GM21825 (cell line): Measurements from ENCODE around the gene ZNF709.
"Not testable (repeated sequence)": the region's sequence is repeated elsewhere in the genome, so short reads cannot be mapped to it uniquely, and the experiment has no call there.

ENCODE experiments used
- ATAC-seq: cut with Tn5 transposase; IDR thresholded peaks from one replicate; pipeline ENCODE4 v1.9.1; 2021; ENCODE audit warnings: mild to moderate bottlenecking, moderate library complexity; ENCODE audit not compliant: unreplicated experiment

The ZNF709 gene

GRCh38 chr19:12464139-12464538, 20.5 kb downstream of the ZNF709 start:
- ATAC-seq: not testable (repeated sequence)

GRCh38 chr19:12453495-12453894, 31.1 kb downstream of the ZNF709 start:
- ATAC-seq: no peak

GRCh38 chr19:12450844-12451243, 33.8 kb downstream of the ZNF709 start:
- no peak for ATAC-seq

- no peak for ATAC-seq
These were observed 35.8 kb downstream of the ZNF709 start for GRCh38 chr19:12448808-12449207.

GRCh38 chr19:12440541-12441316, 43.9 kb downstream of the ZNF709 start, which contains the start of gene ZNF443:
Gene ZNF443 (minus strand): TSS chr19:12441021. CDS start chr19:12440914, 107 bp downstream.
- peak; percentile 88 for ATAC-seq

GRCh38 chr19:12439686-12440540, 44.7 kb downstream of the ZNF709 start:
- ATAC-seq: peak; percentile 37

GRCh38 chr19:12430726-12431299, 53.8 kb downstream of the ZNF709 start:
- not testable (repeated sequence) for ATAC-seq

GRCh38 chr19:12425888-12426274, 58.7 kb downstream of the ZNF709 start:
- no peak for ATAC-seq

- no peak for ATAC-seq
These were observed 59.3 kb downstream of the ZNF709 start for GRCh38 chr19:12425236-12425887.

GRCh38 chr19:12417273-12417672, 67.3 kb downstream of the ZNF709 start:
- not testable (repeated sequence) for ATAC-seq

GRCh38 chr19:12411893-12412292, 72.7 kb downstream of the ZNF709 start:
- no peak for ATAC-seq
